HEK293T (cell line): ENCODE data around the gene ZNF681.
"Not testable (repeated sequence)": the region's sequence is repeated elsewhere in the genome, so short reads cannot be mapped to it uniquely, and the experiment has no call there.

ENCODE experiments used
- CTCF ChIA-PET: fragments of 350-600 bp; formaldehyde crosslinking; extraction: SDS; loops from one replicate; lab custom pipeline; 2021; ENCODE audit warnings: antibody characterized with exemption, inconsistent platforms; lab: Yijun Ruan, JAX
- POLR2A ChIA-PET: fragments of 350-600 bp; formaldehyde crosslinking; extraction: SDS; loops from one replicate; lab custom pipeline; 2020; ENCODE audit warnings: antibody characterized with exemption, inconsistent platforms; lab: Yijun Ruan, JAX
- DNase-seq: peaks from one replicate; pipeline ENCODE4 v3.0.0; 2012; ENCODE audit warnings: mixed read lengths; ENCODE audit errors: extremely low spot score
- CTBP1 ChIP-seq: fragments of 450-650 bp; IDR thresholded peaks from 2 replicates; pipeline ENCODE4 v1.6.1; 2016; ENCODE audit warnings: borderline replicate concordance
- FOXM1 ChIP-seq: fragments of 450-650 bp; IDR thresholded peaks from 2 replicates; pipeline ENCODE4 v1.6.1; 2017; ENCODE audit warnings: mild to moderate bottlenecking, borderline replicate concordance
- HDGF ChIP-seq: fragments of 450-650 bp; IDR thresholded peaks from 2 replicates; pipeline ENCODE4 v1.6.1; 2017; ENCODE audit warnings: antibody characterized with exemption, borderline replicate concordance
- L3MBTL2 ChIP-seq: fragments of 450-650 bp; conservative IDR thresholded peaks from 2 replicates; pipeline ENCODE4 v1.6.1; 2016; ENCODE audit warnings: mild to moderate bottlenecking
- LEF1 ChIP-seq: fragments of 450-650 bp; IDR thresholded peaks from 2 replicates; pipeline ENCODE4 v1.6.1; 2017; ENCODE audit warnings: mild to moderate bottlenecking, borderline replicate concordance
- NFRKB ChIP-seq: fragments of 450-650 bp; IDR thresholded peaks from 2 replicates; pipeline ENCODE4 v1.6.1; 2016; ENCODE audit warnings: mild to moderate bottlenecking, moderate library complexity
- PKNOX1 ChIP-seq: fragments of 450-650 bp; IDR thresholded peaks from 2 replicates; pipeline ENCODE4 v1.6.1; 2016
- SP1 ChIP-seq: fragments of 450-650 bp; IDR thresholded peaks from 2 replicates; pipeline ENCODE4 v1.6.1; 2017
- ZNF384 ChIP-seq: fragments of 450-650 bp; IDR thresholded peaks from 2 replicates; pipeline ENCODE4 v1.6.1; 2016

ZNF681 gene

GRCh38 chr19:23698711-23699520, 59.8 kb downstream of the ZNF681 start:
- POLR2A ChIA-PET: interaction anchor here (1.5 kb wide), 1 partner anchor 12 kb away, joined by 12 read pairs; the partner anchor contains the start of gene ZNF675
- CTCF ChIA-PET: no interaction called here
- DNase-seq: no peak
- TF ChIP-seq L3MBTL2 (no peak), ZNF384 (no peak), PKNOX1 (no peak), FOXM1 (no peak), NFRKB (no peak), SP1 (no peak), LEF1 (no peak), CTBP1 (no peak), HDGF (no peak)

GRCh38 chr19:23692937-23693336, 65.8 kb downstream of the ZNF681 start:
- POLR2A ChIA-PET, DNase-seq, CTCF ChIA-PET: not testable (repeated sequence)
